ENCODE measurements around the gene WT1.

DNA sequence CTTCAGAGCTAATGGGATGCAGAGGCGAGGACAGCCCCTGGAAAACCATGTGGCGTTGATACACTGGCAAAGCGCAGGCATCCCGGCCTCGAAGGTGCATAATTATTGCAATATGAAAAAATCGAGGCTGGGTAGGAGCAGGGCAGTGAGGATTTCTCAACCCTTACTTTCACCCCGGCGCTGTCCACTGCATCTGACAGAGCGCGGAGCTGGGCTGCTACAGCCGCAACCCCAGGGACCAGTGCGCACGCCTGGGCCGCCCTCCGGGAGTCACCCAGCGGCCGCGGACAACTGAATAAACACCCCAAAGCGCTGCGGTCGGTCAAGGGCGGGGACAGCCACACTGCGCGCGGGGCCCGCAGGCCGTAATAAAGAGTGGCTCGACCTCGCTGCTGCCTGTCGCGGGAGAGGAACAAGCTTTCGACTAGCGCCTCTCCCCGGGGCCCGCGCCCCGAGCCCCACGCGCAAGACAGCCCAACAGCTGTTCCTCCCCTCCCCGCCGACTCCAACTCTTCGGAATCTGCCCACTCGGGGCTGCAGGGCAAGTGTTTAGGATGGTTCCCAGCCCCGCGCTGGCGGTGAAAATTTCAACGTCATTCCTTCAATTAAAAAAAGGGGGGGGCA lies 3.6 kb upstream of the WT1 start:
- TF ChIP-seq, protein P1, sequence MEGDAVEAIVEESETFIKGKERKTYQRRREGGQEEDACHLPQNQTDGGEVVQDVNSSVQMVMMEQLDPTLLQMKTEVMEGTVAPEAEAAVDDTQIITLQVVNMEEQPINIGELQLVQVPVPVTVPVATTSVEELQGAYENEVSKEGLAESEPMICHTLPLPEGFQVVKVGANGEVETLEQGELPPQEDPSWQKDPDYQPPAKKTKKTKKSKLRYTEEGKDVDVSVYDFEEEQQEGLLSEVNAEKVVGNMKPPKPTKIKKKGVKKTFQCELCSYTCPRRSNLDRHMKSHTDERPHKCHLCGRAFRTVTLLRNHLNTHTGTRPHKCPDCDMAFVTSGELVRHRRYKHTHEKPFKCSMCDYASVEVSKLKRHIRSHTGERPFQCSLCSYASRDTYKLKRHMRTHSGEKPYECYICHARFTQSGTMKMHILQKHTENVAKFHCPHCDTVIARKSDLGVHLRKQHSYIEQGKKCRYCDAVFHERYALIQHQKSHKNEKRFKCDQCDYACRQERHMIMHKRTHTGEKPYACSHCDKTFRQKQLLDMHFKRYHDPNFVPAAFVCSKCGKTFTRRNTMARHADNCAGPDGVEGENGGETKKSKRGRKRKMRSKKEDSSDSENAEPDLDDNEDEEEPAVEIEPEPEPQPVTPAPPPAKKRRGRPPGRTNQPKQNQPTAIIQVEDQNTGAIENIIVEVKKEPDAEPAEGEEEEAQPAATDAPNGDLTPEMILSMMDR (IDR thresholded peaks at IDR 0.05; ENCODE audit: low read depth, low read length, missing input control) = no peak
- no peak for TF ChIP-seq RAD21 (IDR thresholded peaks at IDR 0.05)
- TF ChIP-seq NR2F2 (IDR thresholded peaks at IDR 0.05) = no peak
- TF ChIP-seq GABPA (IDR thresholded peaks at IDR 0.05 in 1 of 2, conservative IDR thresholded peaks at IDR 0.05 in 1 of 2) = no peak
- TF ChIP-seq, protein P2, sequence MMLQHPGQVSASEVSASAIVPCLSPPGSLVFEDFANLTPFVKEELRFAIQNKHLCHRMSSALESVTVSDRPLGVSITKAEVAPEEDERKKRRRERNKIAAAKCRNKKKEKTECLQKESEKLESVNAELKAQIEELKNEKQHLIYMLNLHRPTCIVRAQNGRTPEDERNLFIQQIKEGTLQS (IDR thresholded peaks at IDR 0.05) = no peak
- TF ChIP-seq YY1 (IDR thresholded peaks at IDR 0.05) = no peak
- TF ChIP-seq JUND (IDR thresholded peaks at IDR 0.05) = no peak
- TF ChIP-seq TAF1 (conservative IDR thresholded peaks at IDR 0.05) = no peak

Data from liver (tissue), 3 donors.